H9 (cell line): ENCODE data around the gene MTMR3. TPM values are rescaled to one million over a fixed set of nuclear protein-coding genes. Genes with fewer than 3 reads are reported as not detected.

Experiments used
- DNase-seq: peaks from one replicate; pipeline ENCODE4 v3.0.0-alpha.2; 2017
- H2AFZ ChIP-seq: one replicate; pipeline ENCODE4 v1.6.1; 2013; ENCODE audit warnings: mild to moderate bottlenecking, low read length, control low read depth, moderate library complexity
- H2AK5ac ChIP-seq: 2 replicates; pipeline ENCODE4 v1.6.1; 2013; ENCODE audit warnings: low read length, control low read depth, mixed read lengths; ENCODE audit not compliant: insufficient read length
- H2BK120ac ChIP-seq: one replicate; pipeline ENCODE4 v1.6.1; 2013; ENCODE audit warnings: low read depth, mild to moderate bottlenecking, low read length, control low read depth, inconsistent platforms; ENCODE audit not compliant: poor library complexity, severe bottlenecking
- H2BK12ac ChIP-seq: 2 replicates; pipeline ENCODE4 v1.6.1; 2013; ENCODE audit warnings: low read length, control low read depth, mixed read lengths, low read depth; ENCODE audit not compliant: insufficient read length
- H2BK15ac ChIP-seq: 2 replicates; pipeline ENCODE4 v1.6.1; 2013; ENCODE audit warnings: low read depth, low read length, control low read depth
- H2BK20ac ChIP-seq: one replicate; pipeline ENCODE4 v1.6.1; 2013; ENCODE audit warnings: low read depth, mild to moderate bottlenecking, low read length, control low read depth, inconsistent platforms; ENCODE audit not compliant: poor library complexity, severe bottlenecking
- H2BK5ac ChIP-seq: 2 replicates; pipeline ENCODE4 v1.6.1; 2013; ENCODE audit warnings: low read length, control low read depth, mixed read lengths; ENCODE audit not compliant: insufficient read length
- H3K14ac ChIP-seq: 2 replicates; pipeline ENCODE4 v1.6.1; 2013; ENCODE audit warnings: low read length, control low read depth; ENCODE audit not compliant: insufficient read depth
- H3K18ac ChIP-seq: 2 replicates; pipeline ENCODE4 v1.6.1; 2013; ENCODE audit warnings: low read depth, mild to moderate bottlenecking, mixed read lengths, low read length, control low read depth; ENCODE audit not compliant: insufficient read length
- H3K23ac ChIP-seq: 2 replicates; pipeline ENCODE4 v1.6.1; 2013; ENCODE audit warnings: low read length, control low read depth, mixed read lengths, low read depth; ENCODE audit not compliant: insufficient read length
- H3K23me2 ChIP-seq: 2 replicates; pipeline ENCODE4 v1.6.1; 2013; ENCODE audit warnings: low read depth, mild to moderate bottlenecking, mixed read lengths, low read length, control low read depth; ENCODE audit not compliant: insufficient read length, poor library complexity, severe bottlenecking
- H3K27ac ChIP-seq: 2 replicates; pipeline ENCODE4 v1.5.1; 2013; ENCODE audit warnings: low read length, control low read depth, mixed read lengths, low read depth; ENCODE audit not compliant: insufficient read length
- H3K27me3 ChIP-seq: 2 replicates; pipeline ENCODE4 v1.6.1; 2013; ENCODE audit warnings: low read length, control low read depth, inconsistent platforms; ENCODE audit not compliant: insufficient read depth
- H3K4ac ChIP-seq: 2 replicates; pipeline ENCODE4 v1.6.1; 2013; ENCODE audit warnings: low read depth, mild to moderate bottlenecking, control low read depth, inconsistent platforms, low read length, moderate library complexity
- H3K4me1 ChIP-seq: 2 replicates; pipeline ENCODE4 v1.6.1; 2013; ENCODE audit warnings: low read length, control low read depth, inconsistent platforms; ENCODE audit not compliant: insufficient read depth
- H3K4me2 ChIP-seq: 2 replicates; pipeline ENCODE4 v1.6.1; 2013; ENCODE audit warnings: low read length, control low read depth, mixed read lengths; ENCODE audit not compliant: insufficient read length, insufficient read depth
- H3K56ac ChIP-seq: 2 replicates; pipeline ENCODE4 v1.6.1; 2013; ENCODE audit warnings: low read depth, mild to moderate bottlenecking, mixed read lengths, low read length, control low read depth; ENCODE audit not compliant: insufficient read length
- H3K79me1 ChIP-seq: 2 replicates; pipeline ENCODE4 v1.6.1; 2013; ENCODE audit warnings: low read depth, mild to moderate bottlenecking, moderate library complexity, low read length, control low read depth, inconsistent platforms; ENCODE audit not compliant: insufficient read depth, poor library complexity, severe bottlenecking
- H3K79me2 ChIP-seq: 2 replicates; pipeline ENCODE4 v1.6.1; 2013; ENCODE audit warnings: low read length, control low read depth, inconsistent platforms; ENCODE audit not compliant: insufficient read depth
- H3K9ac ChIP-seq: 2 replicates; pipeline ENCODE4 v1.6.1; 2013; ENCODE audit warnings: low read length, control low read depth, mixed read lengths; ENCODE audit not compliant: insufficient read length; ENCODE audit errors: extremely low read depth
- H3K9me3 ChIP-seq: one replicate; pipeline ENCODE4 v1.6.1; 2013; ENCODE audit warnings: low read depth, low read length, inconsistent platforms; ENCODE audit not compliant: control insufficient read depth
- H3T11ph ChIP-seq: one replicate; pipeline ENCODE4 v1.6.1; 2013; ENCODE audit warnings: mild to moderate bottlenecking, low read length, control low read depth, inconsistent platforms
- H4K20me1 ChIP-seq: one replicate; pipeline ENCODE4 v1.6.1; 2013; ENCODE audit not compliant: control insufficient read depth, insufficient read length, insufficient read depth
- H4K5ac ChIP-seq: 2 replicates; pipeline ENCODE4 v1.6.1; 2013; ENCODE audit warnings: low read depth, mild to moderate bottlenecking, mixed read lengths, low read length, control low read depth; ENCODE audit not compliant: insufficient read length
- H4K8ac ChIP-seq: replicated peaks from 2 replicates; pipeline ENCODE4 v1.6.1; 2013; ENCODE audit warnings: low read length, control low read depth, mixed read lengths, low read depth; ENCODE audit not compliant: insufficient read length
- H4K91ac ChIP-seq: 2 replicates; pipeline ENCODE4 v1.6.1; 2013; ENCODE audit warnings: low read depth, mild to moderate bottlenecking, moderate library complexity, mixed read lengths, low read length, control low read depth; ENCODE audit not compliant: insufficient read length
- H3K27ac Mint-ChIP-seq, 3 experiments: 2 replicates in 2 of 3; 3 replicates in 1 of 3; pipeline ENCODE4 v1.8.0; 2020 to 2021; ENCODE audit warnings: mixed read lengths in 3 of 3, mild to moderate bottlenecking in 1 of 3, moderate library complexity in 1 of 3
- H3K27me3 Mint-ChIP-seq: 2 replicates; pipeline ENCODE4 v1.8.0; 2021; ENCODE audit warnings: low read depth, mild to moderate bottlenecking, moderate library complexity, mixed read lengths
- H3K36me3 Mint-ChIP-seq, 3 experiments: 2 replicates in 2 of 3; 3 replicates in 1 of 3; pipeline ENCODE4 v1.8.0; 2020 to 2021; ENCODE audit warnings: low read depth in 3 of 3, mixed read lengths in 3 of 3; ENCODE audit not compliant: insufficient read depth in 1 of 3
- H3K4me1 Mint-ChIP-seq, 2 experiments: 2 replicates each; pipeline ENCODE4 v1.8.0; 2020; ENCODE audit warnings: mixed read lengths in 2 of 2
- H3K4me3 Mint-ChIP-seq, 2 experiments: 2 replicates in 1 of 2; 3 replicates in 1 of 2; pipeline ENCODE4 v1.8.0; 2020 to 2021; ENCODE audit warnings: mild to moderate bottlenecking in 2 of 2, mixed read lengths in 2 of 2, moderate library complexity in 1 of 2
- H3K9me3 Mint-ChIP-seq, 2 experiments: 2 replicates in 1 of 2; 3 replicates in 1 of 2; pipeline ENCODE4 v1.8.0; 2020; ENCODE audit warnings: mild to moderate bottlenecking in 2 of 2, mixed read lengths in 2 of 2, moderate library complexity in 1 of 2
- CTCF ChIP-seq: fragments of 200-600 bp; sonication (generic); conservative IDR thresholded peaks from 3 replicates; pipeline ENCODE4 v1.8.0; 2021; ENCODE audit warnings: antibody characterized with exemption, mild to moderate bottlenecking
- WGBS: extraction: QIAGEN DNeasy Blood & Tissue Kit; methylation state at CpG from one replicate; pipeline ENCODE4 v1.1.7; 2013; ENCODE audit warnings: missing lambda C conversion rate, low lambda C conversion rate, mixed read lengths; ENCODE audit not compliant: insufficient read length; ENCODE audit errors: extremely low coverage; 5-methylcytosine and 5-hydroxymethylcytosine counted together
- total RNA-seq: library from RNA; stranded (reverse); gene quantifications from 2 replicates; pipeline ENCODE4 v1.2.1, GENCODE V29; 2021

Gene MTMR3
- total RNA-seq, 1 experiment from 2014 or later, result 19.8 TPM

- H3K27me3 Mint-ChIP-seq, result no peaks in the 10 kb centered on the region; the same call in 1 of the 2 replicates
- Histone ChIP-seq H3K4me1 (no peaks in the 10 kb centered on the region), H3T11ph (no peak overlapping the region), H3K18ac (no peak overlapping the region), H2AFZ (no peak overlapping the region), H3K14ac (no peak overlapping the region), H3K27ac (no peak overlapping the region), H4K91ac (no peak overlapping the region), H4K20me1 (no peaks in the 10 kb centered on the region), H3K79me2 (no peaks in the 10 kb centered on the region), H2BK15ac (no peak overlapping the region), H3K56ac (no peak overlapping the region), H2AK5ac (no peak overlapping the region), H4K5ac (no peak overlapping the region), H3K9ac (no peak overlapping the region), H2BK12ac (no peak overlapping the region), H3K9me3 (no peaks in the 10 kb centered on the region), H3K4ac (no peak overlapping the region), H3K79me1 (no peaks in the 10 kb centered on the region), H3K4me2 (no peak overlapping the region), H2BK20ac (no peak overlapping the region), H4K8ac (no peak overlapping the region), H3K27me3 (no peaks in the 10 kb centered on the region), H3K23me2 (no peaks in the 10 kb centered on the region), H2BK5ac (no peak overlapping the region), H3K23ac (no peak overlapping the region), H2BK120ac (no peak overlapping the region)
- H3K27ac Mint-ChIP-seq, result no peak overlapping the region
- no peaks in the 10 kb centered on the region for H3K4me1 Mint-ChIP-seq
- no peak for DNase-seq
- WGBS, result no CpG with 5 or more reads among the region's 3 CpGs
- H3K9me3 Mint-ChIP-seq, result no peaks in the 10 kb centered on the region
- no peak for TF ChIP-seq CTCF
- no peaks in the 10 kb centered on the region for H3K36me3 Mint-ChIP-seq
- no peak overlapping the region for H3K4me3 Mint-ChIP-seq
These were observed 161.4 kb downstream of the MTMR3 start for GRCh38 chr22:30044369-30044768.
